Measurements from ENCODE around the gene CACNA1S.
A peak's percentile ranks its signal among the peaks of the same experiment; 100 is the strongest.

The CACNA1S gene

DNA sequence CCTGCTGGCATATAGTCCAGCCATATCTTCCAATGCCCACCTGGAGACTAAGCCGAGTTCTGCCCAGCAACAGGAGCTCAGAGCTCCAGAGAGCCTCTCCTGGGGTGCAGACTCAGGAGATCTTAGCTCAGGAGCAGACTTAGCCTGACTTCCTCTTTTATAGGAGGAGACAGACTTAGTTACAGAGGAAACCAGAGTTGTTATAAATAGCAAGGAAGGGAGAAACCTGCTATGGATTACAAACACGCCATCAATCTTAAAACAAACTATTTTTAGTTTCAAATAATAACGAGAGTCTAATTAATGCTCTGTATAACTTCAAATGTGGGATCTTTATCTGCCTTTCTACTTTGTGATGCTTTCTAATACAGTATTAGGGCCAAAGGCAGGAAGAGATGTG lies 85.4 kb downstream of the CACNA1S start:
- no peak for DNase-seq (ENCODE audit: low read depth)

DNA sequence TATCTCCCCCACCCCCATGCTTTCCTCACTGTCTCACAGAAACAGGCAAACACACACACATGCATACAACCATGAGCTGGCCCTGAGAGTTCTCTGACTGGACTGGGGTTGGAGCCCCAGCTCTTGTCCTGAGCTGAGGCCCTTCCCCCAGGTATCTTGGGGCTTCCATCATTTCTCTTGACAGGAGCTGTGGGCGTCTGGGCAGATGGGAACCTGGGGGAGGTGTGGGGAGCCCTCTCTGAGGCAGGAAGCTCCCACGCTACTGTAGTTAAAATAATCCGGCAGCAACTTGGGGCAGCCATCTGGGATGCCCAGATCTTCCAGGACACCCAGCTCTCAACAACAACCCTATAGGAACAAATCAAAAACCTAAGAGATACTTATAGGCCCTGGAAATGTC lies 86.0 kb downstream of the CACNA1S start:
- no peak for DNase-seq (ENCODE audit: low read depth)

GRCh38 chr1:201025571-201026002 lies 86.6 kb downstream of the CACNA1S start:
- DNase-seq (ENCODE audit: low read depth), result no peak

DNA sequence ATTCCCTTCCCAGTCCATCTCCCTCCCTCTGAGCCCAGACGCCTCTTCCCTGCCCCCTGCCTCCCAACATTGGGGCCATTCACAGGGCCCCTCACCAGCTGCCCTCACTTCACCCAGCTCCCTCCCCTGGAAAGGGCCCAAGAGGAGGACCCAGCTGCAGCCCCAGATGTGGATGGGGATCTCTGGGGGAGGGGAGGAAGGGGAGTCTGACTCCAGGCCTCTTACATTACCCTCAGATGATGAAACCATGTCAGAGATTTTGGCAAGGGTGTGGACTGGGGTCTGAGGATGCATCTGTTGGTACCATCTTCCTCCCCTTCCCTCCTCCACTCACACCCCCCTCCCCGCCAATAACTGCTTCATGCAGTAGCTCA lies 87.6 kb downstream of the CACNA1S start:
- DNase-seq (ENCODE audit: low read depth), result no peak

DNA sequence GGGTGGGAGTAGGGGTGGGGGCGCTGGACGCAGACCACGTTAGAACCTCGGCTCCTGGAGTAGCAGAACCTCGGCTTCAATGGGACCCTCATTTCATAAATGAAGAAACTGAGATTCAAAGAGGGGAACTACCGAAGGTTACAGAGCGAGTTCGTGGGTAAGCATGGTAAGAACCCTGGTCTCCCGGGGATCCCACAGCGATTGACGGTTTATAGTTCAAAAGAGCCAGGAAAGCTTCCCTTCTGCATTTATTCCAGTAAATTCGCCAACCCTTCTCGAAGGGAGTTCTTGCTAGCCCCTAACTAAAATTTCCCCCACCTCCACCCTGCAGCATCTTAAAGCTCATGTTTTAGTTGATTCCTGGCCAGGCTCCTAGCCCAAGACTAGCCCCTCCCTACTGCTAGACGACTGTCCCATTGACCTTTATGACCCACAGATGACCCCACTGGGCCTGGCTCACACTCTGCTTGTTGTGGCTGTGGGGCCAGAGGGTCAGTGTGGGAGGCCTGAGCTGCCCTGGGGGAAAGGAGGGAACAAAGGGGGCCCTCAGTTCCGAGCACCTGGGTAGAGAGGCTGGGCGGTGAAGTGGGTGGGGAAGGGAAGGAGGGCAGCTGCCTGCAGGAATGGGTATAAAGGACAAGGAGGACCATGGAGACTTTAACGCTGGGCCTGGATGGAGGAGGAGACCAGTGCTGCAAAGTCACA lies 88.2 kb downstream of the CACNA1S start:
- DNase-seq (ENCODE audit: low read depth), result no peak

DNA sequence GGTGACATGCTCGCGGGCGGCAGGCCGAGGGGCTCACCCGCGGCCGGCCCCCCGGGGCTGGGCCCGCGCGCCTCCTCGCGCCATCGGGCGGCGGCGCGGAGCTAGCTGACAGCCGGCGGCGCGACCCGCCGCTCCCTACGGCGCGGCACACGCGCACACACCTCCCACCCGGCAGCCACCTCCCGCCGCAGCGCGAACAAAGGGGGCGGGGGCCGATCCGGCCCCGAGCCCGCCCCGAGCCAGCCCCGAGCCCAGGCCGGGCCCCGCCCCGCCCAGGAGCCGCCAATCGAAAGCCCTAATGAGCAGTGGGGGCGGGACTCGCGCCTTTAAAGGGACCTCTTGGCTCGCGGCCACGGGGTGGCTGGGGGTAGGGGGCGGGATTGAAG lies 88.7 kb downstream of the CACNA1S start, which contains the start of gene KIF21B:
TSS of gene KIF21B (minus strand) at position 198 of the 386 bp plus-strand sequence. CDS start 331 bp downstream, outside the sequence.
- DNase-seq (ENCODE audit: low read depth), result peak; percentile 89

- no peak for DNase-seq (ENCODE audit: low read depth)
Measured at GRCh38 chr1:201022820-201023516, 89.3 kb downstream of the CACNA1S start.

- no peak for DNase-seq (ENCODE audit: low read depth)
Measured at GRCh38 chr1:201022493-201022819, 89.8 kb downstream of the CACNA1S start.

DNA sequence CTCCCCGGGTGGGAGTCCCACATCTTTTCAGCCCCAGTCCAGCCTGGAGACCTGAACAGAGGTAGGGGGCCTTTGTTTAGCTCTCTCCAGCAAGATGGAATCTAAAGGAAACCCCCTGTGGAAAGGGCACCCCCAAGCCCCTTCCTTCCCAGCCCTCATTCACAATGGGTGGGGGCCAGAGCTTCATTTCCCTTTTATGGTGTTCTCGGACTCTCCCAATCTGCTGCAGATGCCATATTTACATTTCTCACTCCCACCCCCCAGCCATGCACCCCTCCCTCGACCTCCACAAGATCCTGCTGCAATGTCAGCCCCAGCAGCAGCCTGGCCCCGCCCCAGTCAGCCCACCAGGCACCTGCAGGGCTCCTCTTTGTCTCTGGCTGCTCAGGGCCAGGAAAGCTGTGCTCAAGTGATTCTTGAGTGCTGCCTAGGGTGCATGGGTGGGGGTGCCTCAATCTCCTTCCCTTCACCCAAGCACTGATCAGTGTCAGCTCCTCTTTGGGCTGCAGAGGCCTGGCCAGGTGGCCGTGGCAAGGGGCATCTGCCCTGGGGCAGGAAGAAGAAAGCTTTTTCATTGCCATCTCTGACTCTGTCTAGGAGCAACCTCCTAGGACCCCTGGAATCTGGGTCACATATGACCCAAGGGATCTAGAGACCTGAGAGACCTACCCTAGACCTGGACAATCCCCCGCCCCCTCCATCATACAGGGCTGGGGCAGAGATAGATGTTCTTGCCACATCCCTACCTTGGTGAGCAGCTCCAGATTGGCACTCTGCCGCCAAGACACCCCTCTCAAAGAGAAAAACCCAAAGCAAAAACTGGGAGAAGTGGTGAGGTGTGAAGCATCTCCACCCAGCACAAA lies 90.4 kb downstream of the CACNA1S start:
- DNase-seq (ENCODE audit: low read depth), result no peak

DNA sequence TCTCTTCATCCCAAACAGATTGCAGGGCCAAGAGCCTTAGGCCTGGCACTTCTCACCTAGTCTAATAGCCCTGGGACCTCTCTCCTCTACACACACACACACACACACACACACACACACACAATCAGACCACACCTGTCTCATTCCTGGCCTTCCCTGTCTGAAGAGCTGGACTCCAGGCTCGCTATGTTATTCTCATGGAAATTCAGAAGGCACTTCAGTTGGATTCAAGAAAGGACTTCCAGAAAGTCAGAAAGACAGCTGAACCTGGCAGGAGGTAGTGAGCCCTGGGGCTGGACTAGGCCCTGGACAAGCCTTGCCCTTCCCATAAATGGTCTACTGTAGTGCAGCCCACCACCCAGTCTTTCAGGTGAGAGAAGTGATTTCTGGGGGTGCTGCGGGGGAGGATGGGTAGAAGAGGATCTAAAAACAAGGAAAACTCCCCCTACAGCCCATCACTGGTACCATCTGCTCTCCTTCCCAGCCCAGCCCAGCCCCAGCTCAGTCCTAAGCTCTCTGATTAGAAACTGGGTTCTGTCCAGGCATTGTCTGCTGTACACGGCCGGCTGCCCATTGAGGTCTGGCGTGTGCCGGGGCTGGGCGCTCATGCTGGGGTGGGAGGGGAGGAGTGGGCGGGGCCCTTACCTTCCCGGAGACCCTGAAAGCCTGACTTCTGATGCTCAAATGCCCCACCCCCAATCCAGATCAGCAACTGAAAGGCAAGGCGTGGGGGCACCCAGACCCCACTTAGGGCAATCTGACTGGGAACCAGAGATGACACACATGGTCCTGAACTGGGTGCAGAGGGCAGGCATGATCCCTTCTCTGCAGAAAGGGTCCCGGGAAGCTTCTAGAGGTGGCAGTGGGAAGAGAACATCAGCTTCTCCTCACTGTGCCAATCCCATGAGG lies 91.3 kb downstream of the CACNA1S start:
- DNase-seq (ENCODE audit: low read depth), result no peak

DNA sequence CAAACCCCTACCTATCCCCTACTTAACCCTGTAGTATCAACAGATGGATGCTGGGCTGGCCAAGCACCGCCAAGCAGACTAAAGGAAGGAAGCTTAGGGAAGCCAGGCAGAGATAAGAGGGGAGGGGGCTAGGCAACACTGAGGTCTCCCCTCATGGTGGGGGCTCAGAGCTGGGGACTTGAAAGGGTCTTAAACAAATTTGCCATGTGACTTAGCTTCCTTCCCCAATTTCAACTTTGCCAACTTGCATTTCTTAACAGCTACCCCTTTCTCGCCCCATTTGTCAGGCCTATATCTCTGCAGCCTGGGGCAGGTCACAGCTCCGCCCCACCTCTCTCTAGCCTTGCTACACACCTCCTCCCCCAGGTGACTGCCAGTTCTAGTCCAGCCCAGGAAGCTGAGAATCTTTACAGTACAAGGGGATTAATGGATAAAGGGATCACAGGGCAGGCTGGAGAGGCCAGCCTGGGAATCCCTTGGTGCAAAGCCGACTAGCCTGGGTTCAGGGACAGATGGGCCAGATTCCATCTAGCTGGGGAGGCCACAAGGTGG lies 92.1 kb downstream of the CACNA1S start:
- no peak for DNase-seq (ENCODE audit: low read depth)

DNA sequence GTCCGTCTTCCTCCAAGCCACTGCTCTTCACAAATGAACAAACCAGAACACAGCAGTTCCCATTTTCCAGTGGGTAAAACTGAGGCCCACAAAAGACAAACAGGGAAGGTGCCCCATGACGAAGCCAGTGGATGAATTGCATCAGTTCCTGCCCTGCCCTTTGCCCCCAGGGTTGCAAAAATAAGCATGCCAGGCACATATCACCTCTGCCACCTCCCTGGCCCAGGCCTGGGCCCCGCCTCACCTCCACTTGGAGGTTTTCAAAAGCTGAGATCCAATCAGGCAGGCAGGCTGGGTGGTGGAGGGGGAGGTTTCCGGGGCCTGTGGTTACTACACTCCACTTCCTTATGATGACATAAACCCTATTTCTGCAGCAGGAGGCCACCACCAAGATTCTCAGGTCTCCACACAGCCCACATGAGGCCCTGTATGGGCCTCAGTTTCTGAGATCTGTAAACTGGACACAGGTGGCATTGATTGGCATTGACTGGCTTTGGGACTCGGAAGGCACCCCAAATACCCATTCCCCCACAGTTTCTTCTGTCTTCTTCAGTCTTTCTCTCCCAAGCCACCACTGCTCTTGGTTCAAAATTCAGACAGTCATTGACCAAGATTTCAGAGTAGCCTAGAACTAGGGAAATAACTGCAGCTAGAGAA lies 92.8 kb downstream of the CACNA1S start:
- peak; percentile 84 for DNase-seq (ENCODE audit: low read depth)

DNA sequence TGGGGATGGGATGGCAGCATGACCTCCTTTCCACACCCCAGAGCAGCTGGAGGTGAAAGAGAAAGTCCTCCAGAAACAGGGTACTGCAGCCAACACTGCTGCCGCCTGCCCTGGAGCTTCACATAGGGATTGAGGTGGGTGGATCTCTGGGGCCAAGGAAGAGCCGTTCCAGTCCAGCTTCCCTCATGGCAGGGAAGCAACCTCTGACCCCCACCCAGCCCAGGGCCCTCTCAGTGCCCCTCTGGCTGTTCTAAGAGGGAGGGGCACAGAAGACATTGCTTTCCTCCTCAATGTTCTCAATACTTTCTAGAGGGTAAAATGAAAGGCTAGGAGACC lies 94.4 kb downstream of the CACNA1S start:
- DNase-seq (ENCODE audit: low read depth), result no peak

- no peak for DNase-seq (ENCODE audit: low read depth)
Measured at GRCh38 chr1:201016943-201017827, 95.0 kb downstream of the CACNA1S start.

DNA sequence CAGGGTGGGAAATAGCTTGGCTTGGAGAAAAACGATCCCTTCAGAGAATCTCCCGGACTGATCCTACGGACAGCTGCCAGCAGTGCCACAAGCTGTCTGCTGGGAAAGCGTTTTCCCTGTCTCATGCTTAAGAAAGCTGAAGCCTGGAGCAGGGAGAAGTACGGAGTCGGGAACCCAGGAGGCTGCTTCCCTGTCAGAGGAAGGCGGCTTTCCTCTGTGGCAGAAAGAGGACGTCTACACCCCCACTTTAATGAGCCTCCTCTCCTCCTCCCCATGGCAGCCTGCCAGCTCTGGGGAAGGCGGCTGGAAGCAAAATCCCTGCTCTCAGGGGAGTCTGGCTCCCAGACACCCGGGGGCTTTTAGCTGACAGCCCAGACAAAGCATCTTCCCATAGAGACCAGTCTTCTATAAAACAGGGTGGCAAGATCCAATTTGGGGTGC lies 96.0 kb downstream of the CACNA1S start:
- no peak for DNase-seq (ENCODE audit: low read depth)

DNA sequence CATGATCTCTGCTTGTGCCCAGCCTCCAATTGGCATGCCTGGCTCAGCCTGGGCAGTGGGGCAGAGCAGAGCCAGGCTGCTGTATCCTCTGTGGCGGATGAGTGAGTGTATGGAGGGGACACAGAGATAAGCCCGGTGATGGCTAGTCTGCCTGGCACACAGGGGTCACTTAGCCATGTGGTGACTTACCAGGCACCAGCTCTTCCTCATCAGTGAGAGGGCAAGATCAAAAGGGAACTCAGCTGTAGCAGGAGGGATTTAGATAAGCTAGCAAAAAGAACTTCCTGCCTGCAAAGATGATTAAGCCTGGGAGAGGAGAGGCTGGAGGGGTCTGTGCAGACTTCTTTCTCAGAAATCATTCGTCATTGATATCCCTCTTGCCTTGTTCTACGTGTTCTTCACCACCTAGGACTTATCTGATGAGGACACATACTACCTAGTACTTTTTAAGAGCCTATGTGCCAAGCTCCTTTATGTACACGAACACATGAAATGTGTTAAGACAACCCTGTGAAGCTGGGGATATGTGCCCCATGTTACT lies 96.6 kb downstream of the CACNA1S start:
- no peak for DNase-seq (ENCODE audit: low read depth)

GRCh38 chr1:201014816-201015200 lies 97.4 kb downstream of the CACNA1S start:
- DNase-seq (ENCODE audit: low read depth), result no peak

GRCh38 chr1:201013991-201014815 lies 98.0 kb downstream of the CACNA1S start:
- no peak for DNase-seq (ENCODE audit: low read depth)

- DNase-seq (ENCODE audit: low read depth), result no peak
Measured at GRCh38 chr1:201013031-201013485, 99.2 kb downstream of the CACNA1S start.

All from activated T-helper 9 cell treated with anti-CD3 and anti-CD28 coated beads, Interleukin-2, amount 50 U/mL, for 16 hours (primary cell).